Panc1 (cell line): ENCODE results near the gene PSMC1. TPM values are rescaled to one million over a fixed set of nuclear protein-coding genes. Genes with fewer than 3 reads are reported as not detected.

ENCODE experiments used
- ATAC-seq: fragments of 200-7000 bp; cut with Tn5 transposase; 2 replicates; pipeline ENCODE4 v1.9.1; 2020; ENCODE audit warnings: mild to moderate bottlenecking, moderate library complexity
- BruUV-seq: library from RNA; stranded (reverse); fragments of 400-500 nt; replicated peaks from 2 replicates; lab custom pipeline; 2021; lab: Mats Ljungman, UMichigan
- CTCF ChIA-PET: fragments of 300-600 bp; sonication (Branson Sonifier 250); formaldehyde crosslinking; loops from one replicate; lab custom pipeline; 2022; ENCODE audit warnings: antibody characterized with exemption; lab: Charles Lee
- POLR2A ChIA-PET: fragments of 300-600 bp; sonication (Branson Sonifier 250); formaldehyde crosslinking; loops from one replicate; lab custom pipeline; 2022; ENCODE audit warnings: antibody characterized with exemption; lab: Charles Lee
- DNase-seq: peaks from one replicate; pipeline ENCODE4 v3.0.0-alpha.2; 2010; ENCODE audit warnings: low read depth, low spot score
- H3K27ac ChIP-seq: 2 replicates; pipeline ENCODE4 v1.5.1; 2011; ENCODE audit warnings: mild to moderate bottlenecking, low read length, inconsistent platforms
- H3K27me3 ChIP-seq: fragments of 200-500 bp; sonication (Bioruptor generic); 2 replicates; pipeline ENCODE4 v1.6.0; 2014; ENCODE audit warnings: low read length, inconsistent platforms; ENCODE audit not compliant: control insufficient read depth, insufficient read depth
- H3K36me3 ChIP-seq: fragments of 200-500 bp; sonication (Bioruptor generic); 2 replicates; pipeline ENCODE4 v1.5.1; 2014; ENCODE audit warnings: inconsistent platforms, mild to moderate bottlenecking, low read length, moderate library complexity; ENCODE audit not compliant: control insufficient read depth, insufficient read depth
- H3K4me1 ChIP-seq: 2 replicates; pipeline ENCODE4 v1.5.1; 2011; ENCODE audit warnings: inconsistent platforms, mild to moderate bottlenecking, low read length, moderate library complexity; ENCODE audit not compliant: control insufficient read depth, insufficient read depth
- H3K4me3 ChIP-seq, 2 experiments: 2 replicates each; pipeline ENCODE4 v1.5.1; 2011 to 2012; ENCODE audit warnings: low read depth in 2 of 2, low read length in 2 of 2, mild to moderate bottlenecking in 2 of 2, inconsistent platforms in 1 of 2, moderate library complexity in 1 of 2
- H3K9me3 ChIP-seq: fragments of 200-500 bp; sonication (Bioruptor generic); 2 replicates; pipeline ENCODE4 v1.5.1; 2014; ENCODE audit warnings: low read depth, mild to moderate bottlenecking, inconsistent platforms, low read length, moderate library complexity; ENCODE audit not compliant: control insufficient read depth, insufficient read depth
- CTCF ChIP-seq: fragments of 450-650 bp; IDR thresholded peaks from 2 replicates; pipeline ENCODE4 v1.5.1; 2017; ENCODE audit warnings: mild to moderate bottlenecking
- POLR2AphosphoS5 ChIP-seq: IDR thresholded peaks from 2 replicates; pipeline ENCODE4 v1.6.1; 2012; ENCODE audit warnings: mild to moderate bottlenecking, low read depth, low read length, moderate library complexity
- SIN3A ChIP-seq: IDR thresholded peaks from 2 replicates; pipeline ENCODE4 v1.6.1; 2012; ENCODE audit warnings: low read depth, mild to moderate bottlenecking, low read length, moderate library complexity, borderline replicate concordance; ENCODE audit not compliant: insufficient read depth
- TCF7L2 ChIP-seq: IDR thresholded peaks from 2 replicates; pipeline ENCODE4 v1.6.1; 2011; ENCODE audit warnings: mild to moderate bottlenecking, low read depth, low read length, inconsistent platforms
- in situ Hi-C: cut with HindIII; loops from 2 replicates; pipeline ENCODE4 v1.10.0; 2016; ENCODE audit warnings: low sequenced_read_pairs, low pct_unique_long_range_greater_than_20kb
- intact Hi-C: fragments of 100-400 bp; cut with micrococcal nuclease; formaldehyde crosslinking; loops from one replicate; pipeline ENCODE4 v1.10.0; 2022; ENCODE audit not compliant: unreplicated experiment
- total RNA-seq: library from RNA; stranded (reverse); gene quantifications from one replicate; pipeline ENCODE4 v1.2.1, GENCODE V29; 2021; ENCODE audit not compliant: unreplicated experiment
- TF ChIP-seq, protein P1 (sequence below), 2 experiments: IDR thresholded peaks; 2 replicates each; pipeline ENCODE4 v1.6.1; 2011 to 2012; ENCODE audit warnings: low read depth in 2 of 2, control low read depth in 1 of 2, low read length in 1 of 2, mild to moderate bottlenecking in 1 of 2, moderate library complexity in 1 of 2; ENCODE audit not compliant: insufficient read depth in 1 of 2

Gene PSMC1
- total RNA-seq, 1 experiment from 2014 or later, result 112 TPM

GRCh38 chr14:90268420-90268819 is 12.1 kb downstream of the PSMC1 start:
- ChIA-PET CTCF (no interaction called here), POLR2A (no interaction called here)
- H3K27me3 ChIP-seq, result no peaks in the 10 kb centered on the region
- in situ Hi-C loops, result no loop called here
- no peak overlapping the region for H3K27ac ChIP-seq
- no peaks in the 10 kb centered on the region for H3K4me1 ChIP-seq
- no peak for TF ChIP-seq TCF7L2
- TF ChIP-seq CTCF, result no peak
- no peak for TF ChIP-seq POLR2AphosphoS5
- TF ChIP-seq SIN3A, result no peak
- TF ChIP-seq, protein P1, sequence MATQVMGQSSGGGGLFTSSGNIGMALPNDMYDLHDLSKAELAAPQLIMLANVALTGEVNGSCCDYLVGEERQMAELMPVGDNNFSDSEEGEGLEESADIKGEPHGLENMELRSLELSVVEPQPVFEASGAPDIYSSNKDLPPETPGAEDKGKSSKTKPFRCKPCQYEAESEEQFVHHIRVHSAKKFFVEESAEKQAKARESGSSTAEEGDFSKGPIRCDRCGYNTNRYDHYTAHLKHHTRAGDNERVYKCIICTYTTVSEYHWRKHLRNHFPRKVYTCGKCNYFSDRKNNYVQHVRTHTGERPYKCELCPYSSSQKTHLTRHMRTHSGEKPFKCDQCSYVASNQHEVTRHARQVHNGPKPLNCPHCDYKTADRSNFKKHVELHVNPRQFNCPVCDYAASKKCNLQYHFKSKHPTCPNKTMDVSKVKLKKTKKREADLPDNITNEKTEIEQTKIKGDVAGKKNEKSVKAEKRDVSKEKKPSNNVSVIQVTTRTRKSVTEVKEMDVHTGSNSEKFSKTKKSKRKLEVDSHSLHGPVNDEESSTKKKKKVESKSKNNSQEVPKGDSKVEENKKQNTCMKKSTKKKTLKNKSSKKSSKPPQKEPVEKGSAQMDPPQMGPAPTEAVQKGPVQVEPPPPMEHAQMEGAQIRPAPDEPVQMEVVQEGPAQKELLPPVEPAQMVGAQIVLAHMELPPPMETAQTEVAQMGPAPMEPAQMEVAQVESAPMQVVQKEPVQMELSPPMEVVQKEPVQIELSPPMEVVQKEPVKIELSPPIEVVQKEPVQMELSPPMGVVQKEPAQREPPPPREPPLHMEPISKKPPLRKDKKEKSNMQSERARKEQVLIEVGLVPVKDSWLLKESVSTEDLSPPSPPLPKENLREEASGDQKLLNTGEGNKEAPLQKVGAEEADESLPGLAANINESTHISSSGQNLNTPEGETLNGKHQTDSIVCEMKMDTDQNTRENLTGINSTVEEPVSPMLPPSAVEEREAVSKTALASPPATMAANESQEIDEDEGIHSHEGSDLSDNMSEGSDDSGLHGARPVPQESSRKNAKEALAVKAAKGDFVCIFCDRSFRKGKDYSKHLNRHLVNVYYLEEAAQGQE (IDR thresholded peaks at IDR 0.05; ENCODE audit: insufficient read depth in 1 of 2, low read depth in 2 of 2, low read length in 1 of 2), result no peak
- ATAC-seq (no peak), DNase-seq (no peak)
- no TSS peak for BruUV-seq
- no peaks in the 10 kb centered on the region for H3K9me3 ChIP-seq
- H3K36me3 ChIP-seq, result peaks cover 27% of the 10 kb centered on the region
- H3K4me3 ChIP-seq, result no peak overlapping the region
- intact Hi-C loops, result no loop called here

GRCh38 chr14:90272523-90272922 is 16.2 kb downstream of the PSMC1 start:
- H3K36me3 ChIP-seq, result peaks cover 21% of the 10 kb centered on the region
- no peak overlapping the region for H3K27ac ChIP-seq
- TF ChIP-seq, protein P1 (IDR thresholded peaks at IDR 0.05; ENCODE audit: insufficient read depth in 1 of 2, low read depth in 2 of 2, low read length in 1 of 2), result no peak
- TF ChIP-seq POLR2AphosphoS5, result no peak
- TF ChIP-seq TCF7L2, result no peak
- TF ChIP-seq CTCF, result no peak
- no peak for TF ChIP-seq SIN3A
- CTCF ChIA-PET, result no interaction called here
- in situ Hi-C loops, result no loop called here
- no TSS peak for BruUV-seq
- H3K27me3 ChIP-seq, result no peaks in the 10 kb centered on the region
- intact Hi-C loops, result no loop called here
- no peak overlapping the region for H3K4me3 ChIP-seq
- POLR2A ChIA-PET, result interaction anchor here (0.6 kb wide), 1 partner anchor 456 kb away, joined by 3 read pairs; no protein-coding TSS in a partner anchor
- no peaks in the 10 kb centered on the region for H3K9me3 ChIP-seq
- DNase-seq (no peak), ATAC-seq (no peak)
- no peaks in the 10 kb centered on the region for H3K4me1 ChIP-seq
